GM19043 (cell line): ENCODE measurements around the gene PRKN.

ENCODE experiments used
- ATAC-seq: cut with Tn5 transposase; IDR thresholded peaks from one replicate; pipeline ENCODE4 v1.9.1; 2021; ENCODE audit warnings: low read depth; ENCODE audit not compliant: unreplicated experiment

PRKN gene

GRCh38 chr6:161548713-161549296, 1178.8 kb downstream of the PRKN start:
- ATAC-seq: no peak

- no peak for ATAC-seq
Measured at GRCh38 chr6:161547617-161548016, 1179.9 kb downstream of the PRKN start.

GRCh38 chr6:161546632-161547031, 1180.9 kb downstream of the PRKN start:
- ATAC-seq: no peak

GRCh38 chr6:161545741-161546140, 1181.8 kb downstream of the PRKN start:
- ATAC-seq: no peak

- ATAC-seq: no peak
Measured at GRCh38 chr6:161544801-161545480, 1182.6 kb downstream of the PRKN start.

- peak; percentile 70 for ATAC-seq
Measured at GRCh38 chr6:161543684-161544309, 1183.8 kb downstream of the PRKN start.

GRCh38 chr6:161542346-161542980, 1185.1 kb downstream of the PRKN start:
- no peak for ATAC-seq

- no peak for ATAC-seq
Measured at GRCh38 chr6:161540532-161540931, 1187.0 kb downstream of the PRKN start.

GRCh38 chr6:161536224-161536630, 1191.3 kb downstream of the PRKN start:
- ATAC-seq: no peak

GRCh38 chr6:161534264-161534873, 1193.2 kb downstream of the PRKN start:
- no peak for ATAC-seq

GRCh38 chr6:161533266-161533665, 1194.3 kb downstream of the PRKN start:
- ATAC-seq: no peak

GRCh38 chr6:161532536-161532935, 1195.0 kb downstream of the PRKN start:
- ATAC-seq: no peak

- ATAC-seq: no peak
Measured at GRCh38 chr6:161526794-161527193, 1200.8 kb downstream of the PRKN start.

- no peak for ATAC-seq
Measured at GRCh38 chr6:161523362-161523761, 1204.2 kb downstream of the PRKN start.

- ATAC-seq: no peak
Measured at GRCh38 chr6:161522276-161522675, 1205.3 kb downstream of the PRKN start.

- no peak for ATAC-seq
Measured at GRCh38 chr6:161511447-161512095, 1216.0 kb downstream of the PRKN start.

GRCh38 chr6:161508341-161508740, 1219.2 kb downstream of the PRKN start:
- no peak for ATAC-seq

GRCh38 chr6:161507375-161507774, 1220.2 kb downstream of the PRKN start:
- ATAC-seq: no peak

GRCh38 chr6:161503570-161503969, 1224.0 kb downstream of the PRKN start:
- no peak for ATAC-seq

GRCh38 chr6:161498881-161499280, 1228.7 kb downstream of the PRKN start:
- ATAC-seq: no peak

- no peak for ATAC-seq
Measured at GRCh38 chr6:161498359-161498758, 1229.2 kb downstream of the PRKN start.
